Stimulated activated CD8-positive, alpha-beta memory T cell treated with anti-CD3 and anti-CD28 coated beads, Interleukin-7, amount 100 ng/mL, for 24 hours (primary cell): ENCODE measurements around the gene TNP1.

ENCODE experiments used
- DNase-seq: peaks from one replicate; pipeline ENCODE4 v3.0.0-alpha.2; 2020; ENCODE audit warnings: low read depth

TNP1 gene

GRCh38 chr2:216873573-216873972, 13.7 kb upstream of the TNP1 start:
- DNase-seq, result no peak

- no peak for DNase-seq
These were observed 12.8 kb upstream of the TNP1 start for GRCh38 chr2:216872624-216873023.

- no peak for DNase-seq
These were observed 12.2 kb upstream of the TNP1 start for GRCh38 chr2:216872040-216872439.

GRCh38 chr2:216871333-216871934, 11.6 kb upstream of the TNP1 start:
- DNase-seq, result no peak

GRCh38 chr2:216870508-216871332, 10.9 kb upstream of the TNP1 start:
- no peak for DNase-seq

GRCh38 chr2:216866515-216867095, 6.7 kb upstream of the TNP1 start:
- no peak for DNase-seq

GRCh38 chr2:216865658-216866057, 5.8 kb upstream of the TNP1 start:
- no peak for DNase-seq

GRCh38 chr2:216863946-216864345, 4.1 kb upstream of the TNP1 start:
- no peak for DNase-seq

GRCh38 chr2:216862628-216863398, 2.9 kb upstream of the TNP1 start:
- DNase-seq, result no peak

- DNase-seq, result no peak
These were observed 718 bp upstream of the TNP1 start for GRCh38 chr2:216860426-216861137.

- DNase-seq, result no peak
These were observed 1.6 kb downstream of the TNP1 start for GRCh38 chr2:216858312-216858711.

GRCh38 chr2:216857131-216857550, 2.7 kb downstream of the TNP1 start:
- no peak for DNase-seq

- no peak for DNase-seq
These were observed 3.3 kb downstream of the TNP1 start for GRCh38 chr2:216856406-216857065.

GRCh38 chr2:216855605-216856004, 4.3 kb downstream of the TNP1 start:
- DNase-seq, result no peak

GRCh38 chr2:216855079-216855478, 4.8 kb downstream of the TNP1 start:
- DNase-seq, result no peak

- no peak for DNase-seq
These were observed 8.3 kb downstream of the TNP1 start for GRCh38 chr2:216851486-216852090.

GRCh38 chr2:216850665-216851322, 9.1 kb downstream of the TNP1 start:
- no peak for DNase-seq

GRCh38 chr2:216849987-216850386, 9.9 kb downstream of the TNP1 start:
- no peak for DNase-seq

GRCh38 chr2:216845426-216845825, 14.4 kb downstream of the TNP1 start:
- no peak for DNase-seq

- DNase-seq, result no peak
These were observed 17.2 kb downstream of the TNP1 start for GRCh38 chr2:216842636-216843035.
